Measurements from ENCODE around the gene HINFP. TPM values are rescaled to one million over a fixed set of nuclear protein-coding genes. Genes with fewer than 3 reads are reported as not detected.
A peak's percentile ranks its signal among the peaks of the same experiment; 100 is the strongest.

Gene HINFP
- total and polyA plus RNA-seq, 9 of the 15 experiments (the other 6 are each of a cell fraction or from before 2014, with no cell fraction given): 13.8 to 34.1 (median 22.5) TPM

GRCh38 chr11:119167933-119168332 lies 46.6 kb downstream of the HINFP start (continued):
- TF ChIP-seq GTF2B (IDR thresholded peaks at IDR 0.05; ENCODE audit: extremely low read depth, insufficient read length) (no peak), VEZF1 (CRISPR knock-in tag; IDR thresholded peaks at IDR 0.05) (no peak), ZNF444 (CRISPR knock-in tag; IDR thresholded peaks at IDR 0.05) (no peak), MCM7 (IDR thresholded peaks at IDR 0.05) (no peak)

GRCh38 chr11:119168471-119169281 lies 47.3 kb downstream of the HINFP start, which contains the start of gene NLRX1:
TSS of gene NLRX1 (plus strand) at chr11:119168725. CDS start at chr11:119171404, 2,679 bp downstream.
- 27% methylated on average over 19 of the region's 63 CpGs for WGBS (ENCODE audit: insufficient coverage, low coverage, missing lambda C conversion rate)
- peak; percentile 68 to 88 (median 82) for DNase-seq (ENCODE audit: extremely low read depth in 1 of 4, low spot score in 3 of 4)
- intact Hi-C loops (cut with micrococcal nuclease) (no loop called here), in situ Hi-C loops (cut with MboI) (no loop called here)
- Histone ChIP-seq H3K36me3 (ENCODE audit: control insufficient read depth, insufficient read depth, low read length) (no peaks in the 10 kb centered on the region), H3K79me2 (ENCODE audit: control insufficient read depth, insufficient read depth, low read length) (no peaks in the 10 kb centered on the region), H3K4me3 (peak within 1 kb of the TSS; percentile 38), H3K27me3 (ENCODE audit: control insufficient read depth in 2 of 2, insufficient read depth in 2 of 2, low read length in 2 of 2) (no peaks in the 10 kb centered on the region), H3K4me2 (ENCODE audit: insufficient read depth, low read length) (peak within 1 kb of the TSS; percentile 66), H2AFZ (ENCODE audit: low read depth, low read length) (peak within 1 kb of the TSS; percentile 91), H3K9me1 (ENCODE audit: control insufficient read depth, insufficient read depth, low read length) (no peaks in the 10 kb centered on the region), H3K27ac (ENCODE audit: extremely low read depth, low read depth, low read length) (peak within 1 kb of the TSS; percentile 63; the same call in 2 of the 3 replicates), H3K4me1 (replicated peaks in 1 of 2; ENCODE audit: control insufficient read depth in 2 of 2, insufficient read depth in 2 of 2, low read length in 2 of 2) (peaks cover 23 to 35% of the 10 kb centered on the region in 2 experiments; a peak in 4 of 5 replicates), H4K20me1 (replicated peaks; ENCODE audit: control insufficient read depth, insufficient read depth, low read length) (no peaks in the 10 kb centered on the region), H3K9me3 (replicated peaks; ENCODE audit: control insufficient read depth, insufficient read depth, low read depth, low read length) (no peaks in the 10 kb centered on the region), H3K9ac (ENCODE audit: insufficient read depth in 1 of 2, low read depth in 2 of 2, low read length in 2 of 2) (peak within 1 kb of the TSS; percentile 61 to 89; a peak in 3 of 4 replicates)
- BruUV-seq (replicated peaks): no TSS peak
- ChIA-PET POLR2A (interaction anchor here (0.6 to 1.5 kb wide), 5 partner anchors 22 to 537 kb away, joined by 3 to 5 read pairs (median 3); no protein-coding TSS in a partner anchor), CTCF (ENCODE audit: low intra/inter-chr PET ratio) (no interaction called here)
- no peak for FAIRE-seq
- peak; percentile 80 for ATAC-seq
- TF ChIP-seq ESRRA (IDR thresholded peaks at IDR 0.05; ENCODE audit: borderline replicate concordance, low read depth): peak; percentile 74
- TF ChIP-seq PRPF4 (IDR thresholded peaks at IDR 0.05; ENCODE audit: insufficient read depth, low read depth, low read length, poor library complexity, severe bottlenecking): no peak
- TF ChIP-seq SMAD4 (CRISPR knock-in tag; conservative IDR thresholded peaks at IDR 0.05): 0 out of 2 replicates have a peak, but pooled peaks have one; percentile 7
- peak in 2 of 3 experiments; percentile 72 to 75 for TF ChIP-seq YY1 (IDR thresholded peaks at IDR 0.05; ENCODE audit: borderline replicate concordance in 1 of 3, control insufficient read depth in 1 of 3, extremely low read depth in 1 of 3, insufficient read depth in 3 of 3, insufficient read length in 1 of 3, insufficient replicate concordance in 2 of 3, low read depth in 1 of 3, low read length in 2 of 3)
- TF ChIP-seq ATF1 (CRISPR knock-in tag; IDR thresholded peaks at IDR 0.05): 0 out of 2 replicates have a peak, but pooled peaks have one; percentile 7
- peak; percentile 65; the same call in 1 of the 2 replicates for TF ChIP-seq ATF1 (tag; IDR thresholded peaks at IDR 0.05)
- TF ChIP-seq RBFOX2 (IDR thresholded peaks at IDR 0.05; ENCODE audit: low read depth, low read length): peak; percentile 76
- peak; percentile 27; the same call in 1 of the 2 replicates for TF ChIP-seq ATF3 (IDR thresholded peaks at IDR 0.05)
- no peak for TF ChIP-seq ATF3 (CRISPR knock-in tag; conservative IDR thresholded peaks at IDR 0.05)
- no peak for TF ChIP-seq NR2C2 (CRISPR knock-in tag; IDR thresholded peaks at IDR 0.05)
- no peak; the same call in 1 of the 2 replicates for TF ChIP-seq NR2C2 (tag; IDR thresholded peaks at IDR 0.05)
- peak; percentile 55 to 94; a peak in 3 of 4 replicates for TF ChIP-seq RCOR1 (IDR thresholded peaks at IDR 0.05; ENCODE audit: borderline replicate concordance in 1 of 2, low read depth in 2 of 2, low read length in 2 of 2)
